Skeletal muscle tissue (tissue), 3 donors: ENCODE results near the gene TARP.

Source experiments
- H3K27ac ChIP-seq: one replicate; pipeline ENCODE4 v1.7.0; 2013; ENCODE audit warnings: mild to moderate bottlenecking, low read depth, low read length, inconsistent platforms
- H3K27me3 ChIP-seq, 3 donors: one replicate each; pipeline ENCODE4 v1.7.0; 2013; ENCODE audit warnings: low read length in 3 of 3; ENCODE audit not compliant: control insufficient read depth in 3 of 3, insufficient read depth in 3 of 3
- H3K36me3 ChIP-seq, 3 donors: one replicate each; pipeline ENCODE4 v1.7.0; 2013; ENCODE audit warnings: low read length in 3 of 3; ENCODE audit not compliant: control insufficient read depth in 3 of 3, insufficient read depth in 3 of 3
- H3K4me1 ChIP-seq, 3 donors: one replicate each; pipeline ENCODE4 v1.7.0; 2013; ENCODE audit warnings: low read length in 3 of 3, mild to moderate bottlenecking in 3 of 3; ENCODE audit not compliant: control insufficient read depth in 3 of 3, insufficient read depth in 3 of 3
- H3K4me3 ChIP-seq, 3 donors: one replicate each; pipeline ENCODE4 v1.7.0; 2013; ENCODE audit warnings: low read length in 3 of 3
- H3K9ac ChIP-seq, 3 donors: one replicate each; pipeline ENCODE4 v1.7.0; 2013; ENCODE audit warnings: low read length in 3 of 3, mild to moderate bottlenecking in 3 of 3, moderate library complexity in 2 of 3, low read depth in 1 of 3
- H3K9me3 ChIP-seq, 3 donors: one replicate each; pipeline ENCODE4 v1.7.0; 2013; ENCODE audit warnings: low read length in 3 of 3; ENCODE audit not compliant: control insufficient read depth in 3 of 3
- donor health status: Osteomylitis.

The TARP gene

GRCh38 chr7:38316733-38317360, 43.4 kb upstream of the TARP start:
- Histone ChIP-seq H3K27me3 (no peaks in the 10 kb centered on the region), H3K4me3 (no peak overlapping the region), H3K4me1 (peaks cover 4 to 7% (median 5%) of the 10 kb centered on the region in 3 donors), H3K9me3 (no peaks in the 10 kb centered on the region), H3K36me3 (no peaks in the 10 kb centered on the region), H3K9ac (no peak overlapping the region), H3K27ac (no peak overlapping the region)

DNA sequence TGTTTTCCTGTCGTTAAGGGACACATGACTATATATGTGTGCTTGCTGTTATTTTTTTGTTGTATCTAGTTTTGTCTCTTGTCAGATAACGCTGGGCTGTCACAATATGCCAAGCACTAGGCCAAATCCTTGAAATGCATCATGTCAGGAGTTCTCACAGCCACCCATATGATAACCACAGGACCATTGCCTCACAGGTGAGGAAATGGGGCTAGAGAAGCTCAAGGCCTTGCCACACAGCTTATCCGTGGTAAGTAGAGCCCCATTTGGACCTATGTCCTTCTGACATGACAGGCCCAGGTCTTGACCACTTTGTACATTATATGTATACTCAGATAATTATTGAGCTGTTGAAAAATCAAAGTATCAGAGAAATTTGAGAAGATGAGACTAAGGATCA, 42.0 kb upstream of the TARP start:
- H3K9me3 ChIP-seq: no peaks in the 10 kb centered on the region
- H3K4me3 ChIP-seq: no peak overlapping the region
- H3K27ac ChIP-seq: no peak overlapping the region
- no peaks in the 10 kb centered on the region for H3K36me3 ChIP-seq
- no peak overlapping the region for H3K9ac ChIP-seq
- H3K4me1 ChIP-seq: peaks cover 8 to 14% (median 10%) of the 10 kb centered on the region in 3 donors
- H3K27me3 ChIP-seq: peaks cover 0 to 2% (median 0%) of the 10 kb centered on the region in 3 donors

DNA sequence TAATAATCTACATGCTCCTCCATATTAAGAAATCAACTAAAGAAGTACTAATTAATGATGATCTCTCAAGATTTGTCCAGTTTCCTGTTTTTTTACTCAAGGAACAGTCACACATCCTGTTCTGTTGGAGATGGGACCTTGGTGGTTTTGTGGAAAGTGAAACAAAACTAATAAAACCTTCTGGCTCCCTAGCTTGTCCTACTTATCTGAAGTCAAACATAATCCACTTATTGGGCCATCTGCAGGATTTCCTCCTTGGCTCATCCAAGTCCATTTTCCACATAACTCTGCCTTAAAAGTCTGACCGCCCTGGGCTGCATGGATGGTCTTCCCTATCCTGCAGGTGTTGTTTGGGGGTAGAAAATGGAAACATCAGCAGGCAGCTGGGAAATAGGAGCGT, 39.4 kb upstream of the TARP start:
- H3K27ac ChIP-seq: peak overlapping the region; percentile 64
- peaks cover 5 to 14% (median 10%) of the 10 kb centered on the region in 3 donors for H3K4me1 ChIP-seq
- H3K27me3 ChIP-seq: peaks cover 0 to 3% (median 0%) of the 10 kb centered on the region in 3 donors
- no peaks in the 10 kb centered on the region for H3K36me3 ChIP-seq
- H3K9ac ChIP-seq: no peak overlapping the region
- no peaks in the 10 kb centered on the region for H3K9me3 ChIP-seq
- H3K4me3 ChIP-seq: peak overlapping the region in 2 of 3 donors; percentile 6 to 17

DNA sequence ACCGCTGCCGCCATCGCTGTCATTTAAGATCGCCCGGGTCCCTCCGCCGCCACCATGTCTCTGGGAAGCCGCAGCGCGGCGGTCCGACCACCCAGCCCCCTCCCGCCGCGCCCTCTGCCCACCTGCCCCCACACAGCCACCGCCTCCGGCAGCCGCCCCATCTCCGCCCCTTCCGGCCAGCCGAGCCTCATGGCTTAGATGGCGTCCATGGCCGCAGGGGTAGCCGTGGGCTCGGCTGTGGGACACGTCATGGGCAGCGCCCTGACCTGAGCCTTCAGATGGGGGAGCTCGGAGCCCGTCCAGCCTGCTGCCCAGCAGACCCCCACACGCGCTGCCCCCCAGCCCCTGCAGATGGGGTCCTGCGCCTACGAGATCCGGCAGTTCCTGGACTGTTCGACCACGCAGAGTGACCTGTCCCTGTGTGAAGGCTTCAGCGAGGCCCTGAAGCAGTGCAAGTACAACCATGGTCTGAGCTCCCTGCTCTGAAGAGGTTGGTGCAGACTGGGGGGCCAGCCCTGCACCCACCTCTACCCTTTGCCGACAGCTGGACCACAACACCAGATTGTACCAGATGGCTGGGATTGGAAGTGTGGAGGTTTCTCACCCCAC, 38.0 kb upstream of the TARP start:
- Histone ChIP-seq H3K4me3 (peak overlapping the region; percentile 48 to 66 (median 54)), H3K9ac (no peak overlapping the region), H3K4me1 (peaks cover 5 to 14% (median 10%) of the 10 kb centered on the region in 3 donors), H3K36me3 (no peaks in the 10 kb centered on the region), H3K27me3 (peaks cover 0 to 3% (median 0%) of the 10 kb centered on the region in 3 donors), H3K9me3 (no peaks in the 10 kb centered on the region), H3K27ac (peak overlapping the region; percentile 12)

- Histone ChIP-seq H3K4me1 (peaks cover 5 to 14% (median 10%) of the 10 kb centered on the region in 3 donors), H3K36me3 (no peaks in the 10 kb centered on the region), H3K27ac (no peak overlapping the region), H3K9me3 (no peaks in the 10 kb centered on the region), H3K4me3 (peak overlapping the region in 2 of 3 donors; percentile 48 to 66), H3K27me3 (peaks cover 0 to 3% (median 0%) of the 10 kb centered on the region in 3 donors), H3K9ac (no peak overlapping the region)
Measured at GRCh38 chr7:38310591-38311101, 37.2 kb upstream of the TARP start.

DNA sequence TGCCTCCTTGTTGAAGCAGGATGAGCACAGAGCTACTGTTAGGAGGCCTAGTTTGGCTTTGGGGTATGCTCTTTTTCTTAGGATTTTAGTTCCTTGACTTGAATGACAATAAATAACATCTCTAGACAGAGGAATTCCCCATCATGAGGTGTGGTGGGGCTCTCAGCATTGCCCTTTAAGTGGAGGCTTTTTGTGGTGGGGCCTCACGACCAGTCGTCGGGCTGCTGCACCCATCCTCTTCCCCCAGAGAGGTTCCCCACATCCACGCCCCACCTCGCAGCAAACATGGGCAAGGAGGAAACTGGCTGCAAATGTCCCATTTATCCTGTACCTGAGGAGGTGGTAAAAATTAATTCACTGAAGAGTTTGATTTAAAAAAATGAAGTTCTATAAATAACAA, 36.1 kb upstream of the TARP start:
- Histone ChIP-seq H3K4me1 (peaks cover 5 to 14% (median 10%) of the 10 kb centered on the region in 3 donors), H3K36me3 (no peaks in the 10 kb centered on the region), H3K27ac (no peak overlapping the region), H3K27me3 (peaks cover 0 to 3% (median 0%) of the 10 kb centered on the region in 3 donors), H3K4me3 (no peak overlapping the region), H3K9me3 (no peaks in the 10 kb centered on the region), H3K9ac (no peak overlapping the region)

GRCh38 chr7:38308140-38308539, 34.7 kb upstream of the TARP start:
- Histone ChIP-seq H3K4me3 (no peak overlapping the region), H3K4me1 (peaks cover 5 to 13% (median 10%) of the 10 kb centered on the region in 3 donors), H3K27ac (no peak overlapping the region), H3K9ac (no peak overlapping the region), H3K27me3 (peaks cover 0 to 3% (median 0%) of the 10 kb centered on the region in 3 donors), H3K9me3 (no peaks in the 10 kb centered on the region), H3K36me3 (no peaks in the 10 kb centered on the region)

GRCh38 chr7:38307640-38308039, 34.2 kb upstream of the TARP start:
- Histone ChIP-seq H3K4me3 (no peak overlapping the region), H3K27ac (no peak overlapping the region), H3K36me3 (no peaks in the 10 kb centered on the region), H3K9ac (no peak overlapping the region), H3K27me3 (peaks cover 0 to 3% (median 0%) of the 10 kb centered on the region in 3 donors), H3K9me3 (no peaks in the 10 kb centered on the region), H3K4me1 (peaks cover 5 to 10% (median 7%) of the 10 kb centered on the region in 3 donors)

DNA sequence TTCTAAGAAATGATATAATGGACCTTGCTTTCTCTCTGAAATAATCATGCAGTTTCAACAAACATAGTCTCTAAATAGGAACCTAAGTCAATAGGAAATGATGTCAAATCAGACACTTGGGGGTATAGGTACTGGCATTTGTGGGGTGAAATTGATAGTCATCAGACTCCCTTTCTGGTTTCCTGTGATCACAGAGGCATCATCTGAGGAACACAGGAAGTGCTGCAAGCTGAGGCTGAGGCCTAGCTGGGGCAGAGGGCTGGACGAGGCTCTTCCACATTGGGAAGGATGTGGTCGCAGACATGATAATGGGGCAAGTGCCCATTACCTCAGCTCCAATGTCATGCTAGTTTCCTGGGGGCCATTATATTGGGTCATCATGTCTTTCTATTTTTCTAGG, 33.5 kb upstream of the TARP start:
- H3K4me1 ChIP-seq: peaks cover 5 to 10% (median 7%) of the 10 kb centered on the region in 3 donors
- H3K9me3 ChIP-seq: no peaks in the 10 kb centered on the region
- no peak overlapping the region for H3K4me3 ChIP-seq
- peaks cover 0 to 3% (median 3%) of the 10 kb centered on the region in 3 donors for H3K27me3 ChIP-seq
- H3K9ac ChIP-seq: no peak overlapping the region
- no peak overlapping the region for H3K27ac ChIP-seq
- H3K36me3 ChIP-seq: no peaks in the 10 kb centered on the region

DNA sequence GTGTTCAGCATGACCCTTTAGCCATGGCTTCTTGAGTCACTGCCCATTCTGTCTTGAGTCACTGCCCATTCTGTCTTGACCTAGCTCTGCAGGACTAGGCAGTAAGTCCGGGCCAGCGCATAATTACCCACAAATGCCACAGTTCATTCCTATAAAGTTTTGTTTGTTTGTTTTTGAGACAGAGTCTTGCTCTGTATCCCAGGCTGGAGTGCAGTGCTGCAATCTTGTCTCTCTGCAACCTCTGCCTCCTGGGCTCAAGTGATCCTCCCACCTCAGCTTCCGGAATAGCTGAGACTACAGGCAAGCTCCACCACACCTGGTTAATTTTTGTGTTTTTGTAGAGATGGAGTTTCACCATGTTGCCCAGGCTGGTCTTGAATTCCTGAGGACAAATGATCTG, 32.7 kb upstream of the TARP start:
- Histone ChIP-seq H3K9me3 (no peaks in the 10 kb centered on the region), H3K27me3 (peaks cover 0 to 3% (median 3%) of the 10 kb centered on the region in 3 donors), H3K36me3 (no peaks in the 10 kb centered on the region), H3K27ac (no peak overlapping the region), H3K4me3 (no peak overlapping the region), H3K9ac (no peak overlapping the region), H3K4me1 (peaks cover 3 to 10% (median 5%) of the 10 kb centered on the region in 3 donors)
